ENCODE measurements around the gene TRAPPC14. TPM values are rescaled to one million over a fixed set of nuclear protein-coding genes. Genes with fewer than 3 reads are reported as not detected.

Gene TRAPPC14
- total RNA-seq, 1 experiment from 2014 or later, result 19.2 TPM

DNA sequence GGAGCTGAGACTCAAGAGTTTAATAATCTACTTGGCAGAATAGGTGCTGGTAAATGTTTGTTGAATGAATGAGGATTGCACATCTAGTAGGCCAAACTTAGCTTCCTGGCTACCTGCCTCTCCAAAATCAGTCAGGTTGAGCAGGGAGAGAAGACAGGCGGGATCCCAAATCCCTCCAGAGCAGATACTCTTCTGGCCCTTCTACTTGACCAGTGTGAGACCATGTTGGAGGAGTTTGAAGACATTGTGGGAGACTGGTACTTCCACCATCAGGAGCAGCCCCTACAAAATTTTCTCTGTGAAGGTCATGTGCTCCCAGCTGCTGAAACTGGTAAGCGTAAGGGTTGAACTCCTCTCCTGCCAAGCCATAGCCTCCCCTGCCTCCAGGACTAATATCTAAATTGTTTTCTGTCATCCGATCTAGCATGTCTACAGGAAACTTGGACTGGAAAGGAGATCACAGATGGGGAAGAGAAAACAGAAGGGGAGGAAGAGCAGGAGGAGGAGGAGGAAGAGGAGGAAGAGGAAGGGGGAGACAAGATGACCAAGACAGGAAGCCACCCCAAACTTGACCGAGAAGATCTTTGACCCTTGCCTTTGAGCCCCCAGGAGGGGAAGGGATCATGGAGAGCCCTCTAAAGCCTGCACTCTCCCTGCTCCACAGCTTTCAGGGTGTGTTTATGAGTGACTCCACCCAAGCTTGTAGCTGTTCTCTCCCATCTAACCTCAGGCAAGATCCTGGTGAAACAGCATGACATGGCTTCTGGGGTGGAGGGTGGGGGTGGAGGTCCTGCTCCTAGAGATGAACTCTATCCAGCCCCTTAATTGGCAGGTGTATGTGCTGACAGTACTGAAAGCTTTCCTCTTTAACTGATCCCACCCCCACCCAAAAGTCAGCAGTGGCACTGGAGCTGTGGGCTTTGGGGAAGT lies 34.0 kb downstream of the TRAPPC14 start:
- POLR2A ChIA-PET (ENCODE audit: unreplicated experiment), result no interaction called here
- H3K27ac ChIP-seq (ENCODE audit: low read length), result no peak overlapping the region
- H3K4me2 ChIP-seq (ENCODE audit: low read length), result no peak overlapping the region
- no peaks in the 10 kb centered on the region for H3K9me2 ChIP-seq (replicated peaks; ENCODE audit: low read length)
- CTCF ChIA-PET, result no interaction called here
- no peak for TF ChIP-seq EZH2phosphoT487 (IDR thresholded peaks at IDR 0.05; ENCODE audit: borderline replicate concordance, low read length)
- TF ChIP-seq, protein P1, sequence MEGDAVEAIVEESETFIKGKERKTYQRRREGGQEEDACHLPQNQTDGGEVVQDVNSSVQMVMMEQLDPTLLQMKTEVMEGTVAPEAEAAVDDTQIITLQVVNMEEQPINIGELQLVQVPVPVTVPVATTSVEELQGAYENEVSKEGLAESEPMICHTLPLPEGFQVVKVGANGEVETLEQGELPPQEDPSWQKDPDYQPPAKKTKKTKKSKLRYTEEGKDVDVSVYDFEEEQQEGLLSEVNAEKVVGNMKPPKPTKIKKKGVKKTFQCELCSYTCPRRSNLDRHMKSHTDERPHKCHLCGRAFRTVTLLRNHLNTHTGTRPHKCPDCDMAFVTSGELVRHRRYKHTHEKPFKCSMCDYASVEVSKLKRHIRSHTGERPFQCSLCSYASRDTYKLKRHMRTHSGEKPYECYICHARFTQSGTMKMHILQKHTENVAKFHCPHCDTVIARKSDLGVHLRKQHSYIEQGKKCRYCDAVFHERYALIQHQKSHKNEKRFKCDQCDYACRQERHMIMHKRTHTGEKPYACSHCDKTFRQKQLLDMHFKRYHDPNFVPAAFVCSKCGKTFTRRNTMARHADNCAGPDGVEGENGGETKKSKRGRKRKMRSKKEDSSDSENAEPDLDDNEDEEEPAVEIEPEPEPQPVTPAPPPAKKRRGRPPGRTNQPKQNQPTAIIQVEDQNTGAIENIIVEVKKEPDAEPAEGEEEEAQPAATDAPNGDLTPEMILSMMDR (conservative IDR thresholded peaks at IDR 0.05; ENCODE audit: low read depth, low read length), result no peak
- TF ChIP-seq EZH2 (IDR thresholded peaks at IDR 0.05; ENCODE audit: low read length, unreplicated experiment), result no peak
- H3K9me3 ChIP-seq (ENCODE audit: low read length), result no peaks in the 10 kb centered on the region
- no peak overlapping the region for H3K9ac ChIP-seq (ENCODE audit: low read length)
- 0 out of 2 replicates have a peak, but pooled peaks cover 10% of the 10 kb centered on the region for H3K79me2 ChIP-seq (ENCODE audit: low read length)
- H3F3A ChIP-seq (ENCODE audit: low read length, unreplicated experiment), result no peaks in the 10 kb centered on the region
- ATAC-seq, result no peak
- H3K4me3 ChIP-seq (ENCODE audit: low read length), result no peak overlapping the region
- peaks cover 12% of the 10 kb centered on the region; the same call in 1 of the 2 replicates for H3K4me1 ChIP-seq (ENCODE audit: insufficient read depth, low read length)
- H4K20me1 ChIP-seq (ENCODE audit: low read length), result no peaks in the 10 kb centered on the region
- H2AFZ ChIP-seq (ENCODE audit: low read length), result no peak overlapping the region
- intact Hi-C loops (cut with micrococcal nuclease), result loop anchor here (5.0 kb wide), 1 partner anchor 42 kb away; the partner anchor contains the start of gene ZNF3
- no TSS peak for BruUV-seq (replicated peaks)
- H3K36me3 ChIP-seq (ENCODE audit: low read depth, low read length), result no peaks in the 10 kb centered on the region
- no peak for DNase-seq
- H3K27me3 ChIP-seq (ENCODE audit: low read length), result no peaks in the 10 kb centered on the region

DNA sequence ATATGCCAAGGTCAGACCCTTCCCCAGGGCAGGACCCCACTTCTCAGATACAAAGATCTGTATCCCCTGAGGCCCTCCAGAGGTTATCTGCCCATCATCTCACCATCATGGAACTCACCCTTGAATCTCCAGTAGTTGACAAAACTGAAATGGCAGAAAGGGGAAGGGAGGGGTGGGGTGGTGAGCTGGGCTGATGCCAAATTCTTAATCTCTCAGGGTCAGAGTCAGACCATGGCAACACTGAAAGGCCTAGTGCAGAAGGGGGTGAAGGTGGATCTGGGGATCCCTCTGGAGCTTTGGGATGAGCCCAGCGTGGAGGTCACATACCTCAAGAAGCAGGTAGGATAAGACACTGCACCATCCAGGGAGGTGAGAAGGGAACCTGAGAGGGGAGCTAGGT lies 36.0 kb downstream of the TRAPPC14 start:
- TF ChIP-seq EZH2 (IDR thresholded peaks at IDR 0.05; ENCODE audit: low read length, unreplicated experiment) (no peak), EZH2phosphoT487 (IDR thresholded peaks at IDR 0.05; ENCODE audit: borderline replicate concordance, low read length) (no peak)
- TF ChIP-seq, protein P1 (conservative IDR thresholded peaks at IDR 0.05; ENCODE audit: low read depth, low read length), result no peak
- H3K9me3 ChIP-seq (ENCODE audit: low read length), result no peaks in the 10 kb centered on the region
- no peaks in the 10 kb centered on the region for H3K27me3 ChIP-seq (ENCODE audit: low read length)
- no peaks in the 10 kb centered on the region for H3K9me2 ChIP-seq (replicated peaks; ENCODE audit: low read length)
- CTCF ChIA-PET, result no interaction called here
- BruUV-seq (replicated peaks), result no TSS peak
- no peaks in the 10 kb centered on the region for H3K36me3 ChIP-seq (ENCODE audit: low read depth, low read length)
- no peak for ATAC-seq
- DNase-seq, result no peak
- no peak overlapping the region for H3K4me3 ChIP-seq (ENCODE audit: low read length)
- H3K4me1 ChIP-seq (ENCODE audit: insufficient read depth, low read length), result peaks cover 13% of the 10 kb centered on the region; the same call in 1 of the 2 replicates
- no peaks in the 10 kb centered on the region for H3F3A ChIP-seq (ENCODE audit: low read length, unreplicated experiment)
- intact Hi-C loops (cut with micrococcal nuclease), result no loop called here
- POLR2A ChIA-PET (ENCODE audit: unreplicated experiment), result no interaction called here
- H4K20me1 ChIP-seq (ENCODE audit: low read length), result no peaks in the 10 kb centered on the region
- no peak overlapping the region for H3K4me2 ChIP-seq (ENCODE audit: low read length)
- H3K79me2 ChIP-seq (ENCODE audit: low read length), result peaks cover 21% of the 10 kb centered on the region
- no peak overlapping the region for H2AFZ ChIP-seq (ENCODE audit: low read length)
- no peak overlapping the region for H3K27ac ChIP-seq (ENCODE audit: low read length)
- no peak overlapping the region for H3K9ac ChIP-seq (ENCODE audit: low read length)

DNA sequence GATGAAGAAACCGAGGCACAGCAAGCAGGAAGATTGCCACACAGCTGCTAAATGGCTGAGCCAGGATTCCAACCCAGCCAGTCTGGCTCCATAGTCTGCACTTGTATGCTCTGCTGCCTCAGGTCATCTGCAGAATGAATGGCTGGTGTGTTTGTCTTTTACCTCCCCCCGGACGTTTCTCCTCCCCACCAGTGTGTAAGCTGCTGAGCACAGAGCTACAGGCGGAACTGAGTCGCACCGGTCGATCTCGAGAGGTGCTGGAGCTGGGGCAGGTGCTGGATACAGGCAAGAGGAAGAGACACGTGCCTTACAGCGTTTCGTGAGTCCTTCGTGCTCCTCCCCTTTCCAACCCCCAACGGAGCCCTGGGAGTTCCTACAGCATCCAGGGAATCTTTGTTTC lies 36.5 kb downstream of the TRAPPC14 start:
- Histone ChIP-seq H3K27ac (ENCODE audit: low read length) (no peak overlapping the region), H3K4me2 (ENCODE audit: low read length) (no peak overlapping the region), H2AFZ (ENCODE audit: low read length) (no peak overlapping the region), H3K36me3 (ENCODE audit: low read depth, low read length) (no peaks in the 10 kb centered on the region), H3K9ac (ENCODE audit: low read length) (no peak overlapping the region), H3K4me3 (ENCODE audit: low read length) (no peak overlapping the region), H3K9me2 (replicated peaks; ENCODE audit: low read length) (no peaks in the 10 kb centered on the region), H3K4me1 (ENCODE audit: insufficient read depth, low read length) (peaks cover 13% of the 10 kb centered on the region; the same call in 1 of the 2 replicates), H3K27me3 (ENCODE audit: low read length) (no peaks in the 10 kb centered on the region), H3K9me3 (ENCODE audit: low read length) (no peaks in the 10 kb centered on the region), H4K20me1 (ENCODE audit: low read length) (no peaks in the 10 kb centered on the region), H3F3A (ENCODE audit: low read length, unreplicated experiment) (no peaks in the 10 kb centered on the region), H3K79me2 (ENCODE audit: low read length) (peaks cover 21% of the 10 kb centered on the region)
- ATAC-seq, result no peak
- POLR2A ChIA-PET (ENCODE audit: unreplicated experiment), result no interaction called here
- no peak for TF ChIP-seq EZH2 (IDR thresholded peaks at IDR 0.05; ENCODE audit: low read length, unreplicated experiment)
- TF ChIP-seq EZH2phosphoT487 (IDR thresholded peaks at IDR 0.05; ENCODE audit: borderline replicate concordance, low read length), result no peak
- TF ChIP-seq, protein P1 (conservative IDR thresholded peaks at IDR 0.05; ENCODE audit: low read depth, low read length), result no peak
- CTCF ChIA-PET, result no interaction called here
- intact Hi-C loops (cut with micrococcal nuclease), result no loop called here
- BruUV-seq (replicated peaks), result no TSS peak
- no peak for DNase-seq
